ENCODE results near the gene DRAM2.

- TF ChIP-seq CTCF (IDR thresholded peaks at IDR 0.05) (no peak), POLR2A (IDR thresholded peaks at IDR 0.05) (no peak)
These were observed 22.6 kb upstream of the DRAM2 start for GRCh38 chr1:111162488-111162880.
